Measurements from ENCODE around the gene SETDB2. TPM values are rescaled to one million over a fixed set of nuclear protein-coding genes. Genes with fewer than 3 reads are reported as not detected.

The SETDB2 gene
- total and polyA plus RNA-seq, 2 donors (not counting 3 experiments of a cell fraction or from before 2014, with no cell fraction given) = 1.5 to 5.6 TPM

DNA sequence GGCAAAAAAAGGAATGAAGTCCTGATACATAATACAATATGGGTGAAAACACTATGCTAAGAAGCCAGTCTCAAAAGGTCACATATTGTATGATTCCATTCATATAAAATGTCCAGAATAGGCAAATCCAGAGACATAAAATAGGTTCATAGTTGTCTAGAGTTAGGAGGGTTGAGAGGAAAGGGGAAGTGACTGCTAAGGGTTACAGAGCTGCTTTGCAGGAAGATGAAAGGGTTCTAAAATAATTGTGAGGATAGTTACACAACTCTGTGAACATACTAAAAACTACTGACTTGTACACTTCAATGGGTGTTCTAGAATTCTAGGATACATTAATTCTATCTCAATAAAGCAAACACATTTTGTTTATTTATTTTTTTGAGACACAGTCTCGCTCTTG lies 25.9 kb upstream of the SETDB2 start:
- no peak for TF ChIP-seq MYC (IDR thresholded peaks at IDR 0.05; ENCODE audit: low read depth, low read length)
- no peak for TF ChIP-seq JUN (IDR thresholded peaks at IDR 0.05; ENCODE audit: borderline replicate concordance, insufficient read depth, insufficient read length, low read depth)
- no peak for TF ChIP-seq MAX (IDR thresholded peaks at IDR 0.05; ENCODE audit: insufficient read depth, insufficient read length)
- TF ChIP-seq POLR2AphosphoS5 (IDR thresholded peaks at IDR 0.05; ENCODE audit: insufficient read depth, low read depth, low read length) = no peak
- no peak for TF ChIP-seq GATA2 (IDR thresholded peaks at IDR 0.05; ENCODE audit: insufficient read depth, insufficient read length, low read depth, low read length)
- no peak for TF ChIP-seq FOS (IDR thresholded peaks at IDR 0.05; ENCODE audit: borderline replicate concordance, insufficient read depth, low read length)
- no peak for TF ChIP-seq EZH2 (IDR thresholded peaks at IDR 0.05; ENCODE audit: borderline replicate concordance, low read depth, low read length, severe bottlenecking)
- TF ChIP-seq POLR2A (IDR thresholded peaks at IDR 0.05; ENCODE audit: low read depth, low read length) = no peak
- no peak for TF ChIP-seq CTCF (IDR thresholded peaks at IDR 0.05; ENCODE audit: extremely low read depth in 1 of 2, insufficient read depth in 1 of 2, low read depth in 1 of 2, low read length in 2 of 2)
- Histone ChIP-seq H3K79me2 (ENCODE audit: control insufficient read depth, insufficient read depth, low read length) (no peaks in the 10 kb centered on the region), H3K36me3 (ENCODE audit: control insufficient read depth in 2 of 2, extremely low read depth in 1 of 2, insufficient read depth in 2 of 2, low read length in 2 of 2) (no peaks in the 10 kb centered on the region), H3K9me3 (replicated peaks; ENCODE audit: control insufficient read depth, insufficient read depth, low read length) (no peaks in the 10 kb centered on the region), H3K4me2 (ENCODE audit: insufficient read depth, low read length) (no peak overlapping the region), H3K4me1 (ENCODE audit: control insufficient read depth, extremely low read depth, insufficient read depth, low read length) (no peaks in the 10 kb centered on the region), H3K4me3 (replicated peaks in 1 of 3; ENCODE audit: insufficient read depth in 1 of 3, low read depth in 1 of 3, low read length in 3 of 3) (no peak overlapping the region), H4K20me1 (replicated peaks; ENCODE audit: control insufficient read depth, extremely low read depth, insufficient read depth, low read length) (no peaks in the 10 kb centered on the region), H3K27ac (ENCODE audit: insufficient read depth, low read depth, low read length) (no peak overlapping the region), H3K9ac (replicated peaks; ENCODE audit: extremely low read depth, insufficient read depth, low read length) (no peak overlapping the region), H3K9me1 (replicated peaks; ENCODE audit: control insufficient read depth, extremely low read depth, insufficient read depth, low read length) (no peaks in the 10 kb centered on the region), H3K27me3 (ENCODE audit: control insufficient read depth in 2 of 2, insufficient read depth in 2 of 2, low read length in 2 of 2) (no peaks in the 10 kb centered on the region), H2AFZ (ENCODE audit: low read depth, low read length) (no peak overlapping the region)
- DNase-seq (ENCODE audit: low read depth, low spot score) (no peak), FAIRE-seq (no peak)
- BruUV-seq (replicated peaks) = no TSS peak
- POLR2A ChIA-PET = no interaction called here
- dilution Hi-C loops (cut with MboI; ENCODE audit: extremely low pct_ligation_motif_present, low sequenced_read_pairs) = no loop called here
- intact Hi-C loops (cut with micrococcal nuclease) = no loop called here
- CTCF ChIA-PET = no interaction called here
